GM12878 (cell line): ENCODE results near the gene EPHB2. TPM values are rescaled to one million over a fixed set of nuclear protein-coding genes. Genes with fewer than 3 reads are reported as not detected.

Source experiments
- ATAC-seq: fragments of 200-7000 bp; cut with Tn5 transposase; 3 replicates; pipeline ENCODE4 v1.9.1; 2020; ENCODE audit warnings: mild to moderate bottlenecking, moderate library complexity
- BruUV-seq: library from RNA; stranded (reverse); fragments of 400-500 nt; replicated peaks from 2 replicates; lab custom pipeline; 2021; lab: Mats Ljungman, UMichigan
- CTCF ChIA-PET: fragments of 300-600 bp; sonication (Branson Sonifier 250); formaldehyde crosslinking; extraction: SDS; loops from one replicate; lab custom pipeline; 2021; ENCODE audit warnings: inconsistent platforms; lab: Yijun Ruan, JAX
- POLR2A ChIA-PET: fragments of 350-600 bp; formaldehyde crosslinking; extraction: SDS; loops from one replicate; lab custom pipeline; 2021; ENCODE audit warnings: inconsistent platforms; lab: Charles Lee
- RAD21 ChIA-PET: fragments of 300-600 bp; sonication (Branson Sonifier 250); formaldehyde crosslinking; loops from one replicate; lab custom pipeline; 2023; ENCODE audit warnings: antibody characterized with exemption; ENCODE audit not compliant: unreplicated experiment; lab: Charles Lee
- SMC1A ChIA-PET: fragments of 300-600 bp; sonication (Branson Sonifier 250); formaldehyde crosslinking; loops from one replicate; lab custom pipeline; 2023; ENCODE audit not compliant: unreplicated experiment, uncharacterized antibody; lab: Charles Lee
- DNase-seq: peaks from one replicate; pipeline ENCODE4 v3.0.0-alpha.2; 2011; ENCODE audit warnings: low read depth, low spot score
- FAIRE-seq: peaks from 3 replicates; lab custom pipeline; 2011; peaks lifted over from hg19 to GRCh38; lab: Jason Lieb, UNC
- H2AFZ ChIP-seq: 2 replicates; pipeline ENCODE4 v1.6.0; 2011; ENCODE audit warnings: low read depth, low read length, control low read depth; ENCODE audit not compliant: control insufficient read depth
- H3K27ac ChIP-seq: 2 replicates; pipeline ENCODE4 v1.5.1; 2011; ENCODE audit warnings: control low read depth; ENCODE audit not compliant: control insufficient read depth, insufficient read depth
- H3K27me3 ChIP-seq, 2 experiments: replicated peaks in 1 of 2; 2 replicates each; pipeline versions ENCODE4 v1.6.0 to v1.6.1; 2011; ENCODE audit warnings: low read length in 1 of 2; ENCODE audit not compliant: control insufficient read depth in 2 of 2, insufficient read depth in 2 of 2
- H3K36me3 ChIP-seq, 2 experiments: 2 replicates each; pipeline ENCODE4 v1.5.1; 2011; ENCODE audit warnings: low read length in 1 of 2; ENCODE audit not compliant: control insufficient read depth in 2 of 2, insufficient read depth in 2 of 2
- H3K4me1 ChIP-seq: 2 replicates; pipeline ENCODE4 v1.6.1; 2011; ENCODE audit warnings: mild to moderate bottlenecking, low read length, moderate library complexity, mixed read lengths; ENCODE audit not compliant: control insufficient read depth, insufficient read depth
- H3K4me2 ChIP-seq: 2 replicates; pipeline ENCODE4 v1.6.0; 2011; ENCODE audit warnings: control low read depth; ENCODE audit not compliant: control insufficient read depth, insufficient read depth
- H3K4me3 ChIP-seq: fragments of 200-600 bp; sonication (generic); 2 replicates; pipeline ENCODE4 v1.5.1; 2016
- H3K79me2 ChIP-seq: 2 replicates; pipeline ENCODE4 v1.6.0; 2011; ENCODE audit warnings: low read length; ENCODE audit not compliant: control insufficient read depth, insufficient read depth
- H3K9ac ChIP-seq: 2 replicates; pipeline ENCODE4 v1.8.0; 2011; ENCODE audit warnings: low read length, control low read depth, mixed read lengths; ENCODE audit not compliant: control insufficient read depth, insufficient read depth
- H3K9me3 ChIP-seq: replicated peaks from 3 replicates; pipeline ENCODE4 v1.5.1; 2011; ENCODE audit warnings: mild to moderate bottlenecking, low read length; ENCODE audit not compliant: control insufficient read depth, insufficient read depth
- H4K20me1 ChIP-seq: 2 replicates; pipeline ENCODE4 v1.6.0; 2011; ENCODE audit not compliant: control insufficient read depth, insufficient read depth
- ATF2 ChIP-seq: IDR thresholded peaks from 2 replicates; pipeline ENCODE4 v1.6.1; 2012; ENCODE audit warnings: low read length, inconsistent platforms
- CEBPB ChIP-seq, 2 experiments: fragments of 150-350 bp in 1 of 2; IDR thresholded peaks; 2 replicates each; pipeline ENCODE4 v1.6.1; 2012 to 2014; ENCODE audit warnings: low read depth in 2 of 2, low read length in 2 of 2, borderline replicate concordance in 1 of 2, inconsistent platforms in 1 of 2
- CTCF ChIP-seq, 3 experiments: IDR thresholded peaks in 2 of 3; conservative IDR thresholded peaks in 1 of 3; 2 replicates each; pipeline ENCODE4 v1.5.1; 2011; ENCODE audit warnings: low read depth in 3 of 3, low read length in 3 of 3, mild to moderate bottlenecking in 3 of 3, control low read depth in 2 of 3, moderate library complexity in 2 of 3, inconsistent platforms in 1 of 3, mixed read lengths in 1 of 3; ENCODE audit not compliant: control insufficient read depth in 2 of 3, insufficient read depth in 1 of 3; ENCODE audit errors: extremely low read depth in 1 of 3
- EGR1 ChIP-seq, 2 experiments: IDR thresholded peaks; 1 replicate in 1 of 2; 2 replicates in 1 of 2; pipeline ENCODE4 v1.6.1; 2011 to 2012; ENCODE audit warnings: low read depth in 2 of 2, low read length in 2 of 2, borderline replicate concordance in 1 of 2, mild to moderate bottlenecking in 1 of 2, moderate library complexity in 1 of 2
- FOS ChIP-seq: IDR thresholded peaks from 3 replicates; pipeline ENCODE4 v1.6.1; 2011; ENCODE audit warnings: borderline replicate concordance; ENCODE audit not compliant: insufficient read length; ENCODE audit errors: extremely low read depth
- FOXM1 ChIP-seq: IDR thresholded peaks from 2 replicates; pipeline ENCODE4 v1.6.1; 2012; ENCODE audit warnings: low read depth, mild to moderate bottlenecking, inconsistent platforms, low read length, moderate library complexity
- KAT2A ChIP-seq: conservative IDR thresholded peaks from 2 replicates; pipeline ENCODE4 v1.6.1; 2011; ENCODE audit warnings: low read depth, low read length; ENCODE audit not compliant: control insufficient read depth
- KLF5 ChIP-seq: fragments of 450-650 bp; IDR thresholded peaks from 2 replicates; pipeline ENCODE4 v1.6.1; 2014; ENCODE audit warnings: mild to moderate bottlenecking; ENCODE audit not compliant: partially characterized antibody
- RUNX3 ChIP-seq: IDR thresholded peaks from 2 replicates; pipeline ENCODE4 v1.6.1; 2012; ENCODE audit warnings: low read length, inconsistent platforms
- SP1 ChIP-seq: IDR thresholded peaks from one replicate; pipeline ENCODE4 v1.6.1; 2011; ENCODE audit warnings: low read depth, low read length
- TBL1XR1 ChIP-seq: IDR thresholded peaks from 2 replicates; pipeline ENCODE4 v1.6.1; 2012; ENCODE audit warnings: low read depth, low read length, improper control_type of control experiment
- WGBS: methylation state at CpG from one replicate; pipeline ENCODE4 v1.1.6; 2016; ENCODE audit warnings: low lambda C conversion rate; ENCODE audit not compliant: insufficient replicate concordance, insufficient coverage; ENCODE audit errors: missing lambda C conversion rate; 5-methylcytosine and 5-hydroxymethylcytosine counted together
- in situ Hi-C: fragments of 300-500 bp; cut with MboI; formaldehyde crosslinking; loops from 9 replicates; pipeline ENCODE4 v1.14.3; 2018; ENCODE audit warnings: mixed read lengths
- intact Hi-C: fragments of 100-400 bp; cut with micrococcal nuclease; formaldehyde crosslinking; loops from one replicate; pipeline ENCODE4 v1.14.2; 2022; ENCODE audit not compliant: unreplicated experiment
- polyA plus RNA-seq, 11 experiments: library from polyadenylated mRNA; depleted of rRNA in 4 of 11; unstranded in 6 of 11; stranded (reverse) in 5 of 11; fragments of >200 nt; fragmentation: Nextera tagmentation in 4 of 11; fragmentation: Illumina TruSeq in 1 of 11; extraction: Ambion mirVana in 4 of 11; extraction: Trizol in 1 of 11; gene quantifications; 1 replicate in 1 of 11; 2 replicates in 10 of 11; pipeline versions ENCODE4 v1.2.1 to v1.2.3, GENCODE V29; 2011 to 2016; ENCODE audit warnings: inconsistent platforms in 2 of 11, missing spikeins in 2 of 11, low read depth in 1 of 11
- total RNA-seq, 4 experiments: library from RNA; depleted of rRNA in 3 of 4; stranded (reverse); fragments of >200 nt in 3 of 4; fragmentation: Illumina TruSeq in 1 of 4; extraction: Trizol in 1 of 4; gene quantifications; 2 replicates each; pipeline versions ENCODE4 v1.2.1 to v1.2.3, GENCODE V29; 2013 to 2021
- TF ChIP-seq, protein P1 (sequence below): fragments of 450-650 bp; IDR thresholded peaks from 2 replicates; pipeline ENCODE4 v1.6.1; 2017; ENCODE audit warnings: mild to moderate bottlenecking, moderate library complexity
- TF ChIP-seq, protein P2 (sequence below): fragments of 450-650 bp; IDR thresholded peaks from 2 replicates; pipeline ENCODE4 v1.6.1; 2016; ENCODE audit warnings: mild to moderate bottlenecking

Gene EPHB2
- total and polyA plus RNA-seq, 10 of the 15 experiments (the other 5 are each of a cell fraction or from before 2014, with no cell fraction given): 0.13 to 3.3 (median 0.92) TPM

DNA sequence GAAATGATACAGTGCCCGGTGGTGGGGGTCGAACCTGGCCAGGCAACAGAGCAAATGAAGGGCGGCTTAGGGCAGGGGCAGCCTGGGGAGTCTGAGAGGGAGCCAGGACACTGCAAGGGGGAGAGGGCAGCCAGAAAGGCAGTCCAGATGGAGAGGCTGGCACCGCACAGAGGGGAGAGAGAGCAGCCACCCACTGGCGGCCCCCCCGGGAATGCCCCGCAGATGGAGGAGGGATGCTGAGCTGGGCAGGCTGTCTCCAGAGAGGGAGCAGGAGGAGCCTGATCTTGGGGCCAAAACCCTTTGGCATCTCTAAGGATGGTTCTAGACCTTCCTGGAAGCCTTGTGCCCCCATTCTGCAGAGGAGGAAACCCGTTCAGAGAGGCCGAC is 149.8 kb downstream of the EPHB2 start (continued):
- TF ChIP-seq, protein P1, sequence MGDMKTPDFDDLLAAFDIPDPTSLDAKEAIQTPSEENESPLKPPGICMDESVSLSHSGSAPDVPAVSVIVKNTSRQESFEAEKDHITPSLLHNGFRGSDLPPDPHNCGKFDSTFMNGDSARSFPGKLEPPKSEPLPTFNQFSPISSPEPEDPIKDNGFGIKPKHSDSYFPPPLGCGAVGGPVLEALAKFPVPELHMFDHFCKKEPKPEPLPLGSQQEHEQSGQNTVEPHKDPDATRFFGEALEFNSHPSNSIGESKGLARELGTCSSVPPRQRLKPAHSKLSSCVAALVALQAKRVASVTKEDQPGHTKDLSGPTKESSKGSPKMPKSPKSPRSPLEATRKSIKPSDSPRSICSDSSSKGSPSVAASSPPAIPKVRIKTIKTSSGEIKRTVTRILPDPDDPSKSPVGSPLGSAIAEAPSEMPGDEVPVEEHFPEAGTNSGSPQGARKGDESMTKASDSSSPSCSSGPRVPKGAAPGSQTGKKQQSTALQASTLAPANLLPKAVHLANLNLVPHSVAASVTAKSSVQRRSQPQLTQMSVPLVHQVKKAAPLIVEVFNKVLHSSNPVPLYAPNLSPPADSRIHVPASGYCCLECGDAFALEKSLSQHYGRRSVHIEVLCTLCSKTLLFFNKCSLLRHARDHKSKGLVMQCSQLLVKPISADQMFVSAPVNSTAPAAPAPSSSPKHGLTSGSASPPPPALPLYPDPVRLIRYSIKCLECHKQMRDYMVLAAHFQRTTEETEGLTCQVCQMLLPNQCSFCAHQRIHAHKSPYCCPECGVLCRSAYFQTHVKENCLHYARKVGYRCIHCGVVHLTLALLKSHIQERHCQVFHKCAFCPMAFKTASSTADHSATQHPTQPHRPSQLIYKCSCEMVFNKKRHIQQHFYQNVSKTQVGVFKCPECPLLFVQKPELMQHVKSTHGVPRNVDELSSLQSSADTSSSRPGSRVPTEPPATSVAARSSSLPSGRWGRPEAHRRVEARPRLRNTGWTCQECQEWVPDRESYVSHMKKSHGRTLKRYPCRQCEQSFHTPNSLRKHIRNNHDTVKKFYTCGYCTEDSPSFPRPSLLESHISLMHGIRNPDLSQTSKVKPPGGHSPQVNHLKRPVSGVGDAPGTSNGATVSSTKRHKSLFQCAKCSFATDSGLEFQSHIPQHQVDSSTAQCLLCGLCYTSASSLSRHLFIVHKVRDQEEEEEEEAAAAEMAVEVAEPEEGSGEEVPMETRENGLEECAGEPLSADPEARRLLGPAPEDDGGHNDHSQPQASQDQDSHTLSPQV: no peak
- no peak for TF ChIP-seq TBL1XR1
- TF ChIP-seq, protein P2, sequence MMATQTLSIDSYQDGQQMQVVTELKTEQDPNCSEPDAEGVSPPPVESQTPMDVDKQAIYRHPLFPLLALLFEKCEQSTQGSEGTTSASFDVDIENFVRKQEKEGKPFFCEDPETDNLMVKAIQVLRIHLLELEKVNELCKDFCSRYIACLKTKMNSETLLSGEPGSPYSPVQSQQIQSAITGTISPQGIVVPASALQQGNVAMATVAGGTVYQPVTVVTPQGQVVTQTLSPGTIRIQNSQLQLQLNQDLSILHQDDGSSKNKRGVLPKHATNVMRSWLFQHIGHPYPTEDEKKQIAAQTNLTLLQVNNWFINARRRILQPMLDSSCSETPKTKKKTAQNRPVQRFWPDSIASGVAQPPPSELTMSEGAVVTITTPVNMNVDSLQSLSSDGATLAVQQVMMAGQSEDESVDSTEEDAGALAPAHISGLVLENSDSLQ: no peak
- TF ChIP-seq CEBPB (IDR thresholded peaks at IDR 0.05; ENCODE audit: borderline replicate concordance in 1 of 2, low read depth in 2 of 2, low read length in 2 of 2): no peak
- TF ChIP-seq KAT2A: no peak

DNA sequence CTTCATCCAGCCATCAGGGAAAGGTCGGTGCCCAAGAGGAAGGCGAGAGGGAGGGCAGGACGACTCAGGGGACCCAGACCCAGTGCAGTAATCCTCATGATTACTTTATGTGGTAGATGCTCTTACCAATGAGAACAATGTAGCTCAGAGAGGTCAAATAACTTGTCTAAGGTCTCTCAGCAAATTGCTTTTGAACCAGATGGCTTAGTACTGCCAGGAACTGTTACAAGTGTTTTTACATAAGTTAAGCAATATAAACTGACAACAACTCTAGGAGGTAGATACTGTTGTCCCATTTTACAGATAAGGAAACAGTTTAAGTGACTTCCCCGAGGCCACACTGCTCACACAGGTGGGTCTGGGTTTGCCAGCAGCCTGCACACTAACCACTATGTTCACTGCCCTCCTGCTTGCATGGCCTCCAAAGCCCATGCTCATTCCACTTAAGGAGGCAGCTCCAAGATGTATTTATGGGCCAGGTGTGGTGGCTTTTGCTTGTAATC is 150.3 kb downstream of the EPHB2 start:
- Histone ChIP-seq H3K4me1 (peaks cover 4% of the 10 kb centered on the region; the same call in 1 of the 2 replicates), H2AFZ (no peak overlapping the region), H3K4me3 (no peak overlapping the region), H3K4me2 (no peak overlapping the region), H3K27ac (no peak overlapping the region), H3K9ac (no peak overlapping the region), H3K79me2 (no peaks in the 10 kb centered on the region), H3K36me3 (no peaks in the 10 kb centered on the region), H3K27me3 (no peaks in the 10 kb centered on the region; a peak in 1 of 4 replicates), H3K9me3 (no peaks in the 10 kb centered on the region), H4K20me1 (no peaks in the 10 kb centered on the region)
- RAD21 ChIA-PET: interaction anchor here (1.8 kb wide), 1 partner anchor 157 kb away, joined by 20 read pairs; no protein-coding TSS in a partner anchor
- intact Hi-C loops: no loop called here
- no TSS peak for BruUV-seq
- POLR2A ChIA-PET: interaction anchor here (0.6 kb wide), 1 partner anchor 125 kb away, joined by 3 read pairs; no protein-coding TSS in a partner anchor
- no peak for TF ChIP-seq SP1
- no peak for TF ChIP-seq RUNX3
- no peak for TF ChIP-seq EGR1 (IDR thresholded peaks at IDR 0.05; ENCODE audit: borderline replicate concordance in 1 of 2, low read depth in 2 of 2, low read length in 2 of 2)
- no peak for TF ChIP-seq FOS
- no peak for TF ChIP-seq FOXM1
- no peak for TF ChIP-seq ATF2
- TF ChIP-seq KLF5: no peak
- no peak for TF ChIP-seq CTCF (IDR thresholded peaks at IDR 0.05 in 2 of 3, conservative IDR thresholded peaks at IDR 0.05 in 1 of 3; ENCODE audit: control insufficient read depth in 2 of 3, extremely low read depth in 1 of 3, insufficient read depth in 1 of 3, low read depth in 3 of 3, low read length in 3 of 3)
- CTCF ChIA-PET: interaction anchor here (0.9 to 4.3 kb wide), 7 partner anchors 9 to 187 kb away, joined by 3 to 47 read pairs (median 5); no protein-coding TSS in a partner anchor
- in situ Hi-C loops: no loop called here
- SMC1A ChIA-PET: interaction anchor here (1.0 to 2.5 kb wide), 3 partner anchors 119 to 186 kb away, joined by 4 to 10 read pairs (median 4); no protein-coding TSS in a partner anchor
- no peak for DNase-seq
- WGBS: 18% methylated on average over 4 of the region's 4 CpGs
- FAIRE-seq: peak; percentile 31
- ATAC-seq: no peak
